Calu3 (cell line): Measurements from ENCODE around the gene PACRG. TPM values are rescaled to one million over a fixed set of nuclear protein-coding genes. Genes with fewer than 3 reads are reported as not detected.

Experiments
- BruUV-seq: library from RNA; stranded (reverse); fragments of 400-500 nt; replicated peaks from 2 replicates; lab custom pipeline; 2021; lab: Mats Ljungman, UMichigan
- CTCF ChIA-PET: fragments of 300-600 bp; sonication (Branson Sonifier 250); formaldehyde crosslinking; loops from one replicate; lab custom pipeline; 2022; ENCODE audit warnings: antibody characterized with exemption; lab: Charles Lee
- DNase-seq: peaks from one replicate; pipeline ENCODE4 v3.0.0; 2022
- H3K27ac Mint-ChIP-seq: one replicate; pipeline ENCODE4 v1.8.0; 2022; ENCODE audit warnings: mixed read lengths; ENCODE audit not compliant: unreplicated experiment
- H3K27me3 Mint-ChIP-seq: one replicate; pipeline ENCODE4 v1.8.0; 2022; ENCODE audit warnings: mixed read lengths; ENCODE audit not compliant: unreplicated experiment
- H3K36me3 Mint-ChIP-seq: one replicate; pipeline ENCODE4 v1.8.0; 2022; ENCODE audit warnings: mild to moderate bottlenecking, moderate library complexity, mixed read lengths; ENCODE audit not compliant: insufficient read depth, unreplicated experiment
- H3K4me1 Mint-ChIP-seq: one replicate; pipeline ENCODE4 v1.8.0; 2022; ENCODE audit warnings: mild to moderate bottlenecking, low read depth, mixed read lengths; ENCODE audit not compliant: unreplicated experiment
- H3K4me3 Mint-ChIP-seq: one replicate; pipeline ENCODE4 v1.8.0; 2022; ENCODE audit warnings: mild to moderate bottlenecking, low read depth, moderate library complexity, mixed read lengths; ENCODE audit not compliant: unreplicated experiment
- H3K9me3 Mint-ChIP-seq: one replicate; pipeline ENCODE4 v1.8.0; 2022; ENCODE audit warnings: low read depth, mixed read lengths; ENCODE audit not compliant: unreplicated experiment
- CTCF ChIP-seq: fragments of 200-600 bp; IDR thresholded peaks from one replicate; pipeline ENCODE4 v1.8.0; 2022; ENCODE audit warnings: antibody characterized with exemption; ENCODE audit not compliant: unreplicated experiment
- intact Hi-C: fragments of 100-400 bp; cut with micrococcal nuclease; formaldehyde crosslinking; loops from one replicate; pipeline ENCODE4 v1.10.0; 2022; ENCODE audit not compliant: unreplicated experiment
- total RNA-seq: library from RNA; stranded (reverse); gene quantifications from 2 replicates; pipeline ENCODE4 v1.2.3, GENCODE V29; 2022

Gene PACRG
- total RNA-seq, 1 experiment from 2014 or later: 1.5 TPM

- CTCF ChIA-PET: no interaction called here
- H3K4me3 Mint-ChIP-seq: no peak overlapping the region
- TF ChIP-seq CTCF: no peak
- H3K27me3 Mint-ChIP-seq: no peaks in the 10 kb centered on the region
- no peaks in the 10 kb centered on the region for H3K36me3 Mint-ChIP-seq
- peaks cover 3% of the 10 kb centered on the region for H3K9me3 Mint-ChIP-seq
- no peaks in the 10 kb centered on the region for H3K4me1 Mint-ChIP-seq
- intact Hi-C loops: loop anchor here (5.0 kb wide), 1 partner anchor 41 kb away; no protein-coding TSS in a partner anchor
- BruUV-seq: no TSS peak
- no peak for DNase-seq
- H3K27ac Mint-ChIP-seq: no peak overlapping the region
Measured at GRCh38 chr6:163241683-163242082, 513.9 kb downstream of the PACRG start.

DNA sequence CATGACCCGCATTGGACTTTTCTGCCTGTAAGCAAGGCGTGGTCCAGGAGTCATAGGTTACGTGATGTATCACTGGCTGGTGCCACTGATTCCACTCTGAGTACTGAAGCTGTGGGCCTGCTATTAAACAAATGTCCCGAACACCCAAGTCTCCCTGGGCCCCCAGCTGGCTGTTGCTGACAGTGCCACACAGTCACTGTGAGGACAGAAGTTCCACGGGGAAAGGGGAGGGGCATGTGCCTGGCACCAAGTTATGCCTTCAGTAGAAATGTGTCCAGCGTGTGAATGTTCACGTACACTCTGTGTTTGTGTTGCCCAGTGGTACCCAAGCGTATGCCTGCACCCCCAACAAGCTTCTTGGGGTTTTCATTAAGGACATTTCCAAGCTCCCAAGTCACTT is 515.3 kb downstream of the PACRG start:
- H3K4me1 Mint-ChIP-seq: no peaks in the 10 kb centered on the region
- CTCF ChIA-PET: no interaction called here
- no peak for DNase-seq
- BruUV-seq: no TSS peak
- H3K36me3 Mint-ChIP-seq: no peaks in the 10 kb centered on the region
- peaks cover 3% of the 10 kb centered on the region for H3K9me3 Mint-ChIP-seq
- no peaks in the 10 kb centered on the region for H3K27me3 Mint-ChIP-seq
- no peak overlapping the region for H3K27ac Mint-ChIP-seq
- H3K4me3 Mint-ChIP-seq: no peak overlapping the region
- intact Hi-C loops: loop anchor here (5.0 kb wide), 1 partner anchor 39 kb away; no protein-coding TSS in a partner anchor
- TF ChIP-seq CTCF: no peak

- intact Hi-C loops: loop anchor here (5.0 kb wide), 1 partner anchor 38 kb away; no protein-coding TSS in a partner anchor
- no peaks in the 10 kb centered on the region for H3K4me1 Mint-ChIP-seq
- peaks cover 3% of the 10 kb centered on the region for H3K9me3 Mint-ChIP-seq
- no peak overlapping the region for H3K27ac Mint-ChIP-seq
- no peak overlapping the region for H3K4me3 Mint-ChIP-seq
- CTCF ChIA-PET: no interaction called here
- no peak for DNase-seq
- TF ChIP-seq CTCF: no peak
- BruUV-seq: no TSS peak
- no peaks in the 10 kb centered on the region for H3K36me3 Mint-ChIP-seq
- H3K27me3 Mint-ChIP-seq: no peaks in the 10 kb centered on the region
Measured at GRCh38 chr6:163243692-163244589, 516.2 kb downstream of the PACRG start.

DNA sequence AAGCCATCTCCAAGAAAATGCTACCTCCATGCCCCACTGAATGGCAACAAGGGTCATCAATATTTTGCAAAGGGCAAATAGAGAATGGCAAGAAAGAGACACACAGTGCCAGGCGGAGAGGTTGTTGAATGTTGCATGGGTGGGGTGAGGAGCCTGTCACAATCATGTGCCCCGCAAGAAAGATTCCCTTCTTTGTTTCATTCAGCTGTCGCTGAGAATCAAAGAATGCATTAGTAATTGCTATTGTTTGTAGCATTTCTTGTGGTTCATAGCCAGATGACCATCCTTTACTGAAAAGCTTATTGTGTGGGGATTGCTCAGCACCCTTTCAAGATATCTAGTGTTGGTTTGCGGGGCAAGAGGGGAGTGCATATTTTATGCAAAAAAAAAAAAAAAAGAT is 520.3 kb downstream of the PACRG start:
- no peak for TF ChIP-seq CTCF
- DNase-seq: no peak
- CTCF ChIA-PET: interaction anchor here (0.7 kb wide), 1 partner anchor 37 kb away, joined by 7 read pairs; no protein-coding TSS in a partner anchor
- Mint-ChIP-seq H3K27ac (no peak overlapping the region), H3K4me3 (no peak overlapping the region), H3K36me3 (no peaks in the 10 kb centered on the region), H3K4me1 (no peaks in the 10 kb centered on the region), H3K27me3 (no peaks in the 10 kb centered on the region), H3K9me3 (no peaks in the 10 kb centered on the region)
- no TSS peak for BruUV-seq
- intact Hi-C loops: no loop called here
